Esophagus muscularis mucosa (tissue), 3 donors: ENCODE data around the gene MRPL24.
A peak's percentile ranks its signal among the peaks of the same experiment; 100 is the strongest.

Experiments used
- CTCF ChIP-seq, 3 experiments: fragments of 200-600 bp in 2 of 3; fragments of 450-650 bp in 1 of 3; sonication (generic) in 2 of 3; IDR thresholded peaks; one replicate each; pipeline ENCODE4 v1.5.1; 2017 to 2019; ENCODE audit warnings: antibody characterized with exemption in 3 of 3, mild to moderate bottlenecking in 2 of 3, moderate library complexity in 1 of 3
- POLR2AphosphoS5 ChIP-seq, 2 donors: sonication (generic); formaldehyde crosslinking; IDR thresholded peaks; one replicate each; pipeline ENCODE4 v1.6.1; 2017; ENCODE audit warnings: antibody characterized with exemption in 2 of 2

- peak in 1 of 2 donors; percentile 49 for TF ChIP-seq POLR2AphosphoS5 (IDR thresholded peaks at IDR 0.05)
- TF ChIP-seq CTCF (IDR thresholded peaks at IDR 0.05): peak; percentile 92 to 93 (median 93)
Measured at GRCh38 chr1:156689035-156689952, 51.6 kb downstream of the MRPL24 start.
